ENCODE results near the gene CARD14. TPM values are rescaled to one million over a fixed set of nuclear protein-coding genes. Genes with fewer than 3 reads are reported as not detected.
"Not testable (repeated sequence)": the region's sequence is repeated elsewhere in the genome, so short reads cannot be mapped to it uniquely, and the experiment has no call there.

CARD14 gene
- total and polyA plus RNA-seq, 5 donors from 2014 or later: 0.12 to 0.48 TPM; not detected in 3

- no peaks in the 10 kb centered on the region for H3K27me3 Mint-ChIP-seq
- no peaks in the 10 kb centered on the region for H3K36me3 Mint-ChIP-seq
- DNase-seq (peak; percentile 40 to 97 (median 57)), ATAC-seq (ENCODE audit: low read depth in 2 of 2) (peak; percentile 72)
- H3K9me3 ChIP-seq (ENCODE audit: control insufficient read depth in 2 of 2, low read length in 2 of 2): no peaks in the 10 kb centered on the region
- no peaks in the 10 kb centered on the region for H3K9me3 Mint-ChIP-seq
- H3K4me3 Mint-ChIP-seq: peak overlapping the region; percentile 29 to 93 (median 68)
- H3K4me1 ChIP-seq (ENCODE audit: control insufficient read depth, insufficient read depth, low read length, poor library complexity, severe bottlenecking): peaks cover 43% of the 10 kb centered on the region
- peak overlapping the region; percentile 66 for H3K27ac ChIP-seq (ENCODE audit: insufficient read depth, low read length, poor library complexity, severe bottlenecking)
- H3K4me3 ChIP-seq (ENCODE audit: low read depth, low read length): peak overlapping the region; percentile 49
- H3K36me3 ChIP-seq (ENCODE audit: control insufficient read depth, insufficient read depth, low read length): no peaks in the 10 kb centered on the region
- peaks cover 8 to 57% (median 37%) of the 10 kb centered on the region in 4 donors for H3K4me1 Mint-ChIP-seq
- peak overlapping the region; percentile 90 to 96 (median 92) for H3K27ac Mint-ChIP-seq
- no peaks in the 10 kb centered on the region for H3K27me3 ChIP-seq (ENCODE audit: control insufficient read depth, insufficient read depth, low read length)
Measured at GRCh38 chr17:80254396-80255251, 84.8 kb downstream of the CARD14 start.

GRCh38 chr17:80256034-80256350 lies 86.2 kb downstream of the CARD14 start:
- DNase-seq (no peak), ATAC-seq (ENCODE audit: low read depth in 2 of 2) (no peak)
- Histone ChIP-seq H3K27ac (ENCODE audit: insufficient read depth, low read length, poor library complexity, severe bottlenecking) (peak overlapping the region; percentile 66), H3K4me3 (ENCODE audit: low read depth, low read length) (no peak overlapping the region), H3K4me1 (ENCODE audit: control insufficient read depth, insufficient read depth, low read length, poor library complexity, severe bottlenecking) (peaks cover 48% of the 10 kb centered on the region), H3K9me3 (ENCODE audit: control insufficient read depth in 2 of 2, low read length in 2 of 2) (no peaks in the 10 kb centered on the region), H3K27me3 (ENCODE audit: control insufficient read depth, insufficient read depth, low read length) (no peaks in the 10 kb centered on the region), H3K36me3 (ENCODE audit: control insufficient read depth, insufficient read depth, low read length) (no peaks in the 10 kb centered on the region)
- Mint-ChIP-seq H3K4me3 (peak overlapping the region in 1 of 4 donors; percentile 54), H3K4me1 (peaks cover 8 to 57% (median 39%) of the 10 kb centered on the region in 4 donors), H3K27me3 (no peaks in the 10 kb centered on the region), H3K36me3 (no peaks in the 10 kb centered on the region), H3K27ac (peak overlapping the region in 2 of 3 donors; percentile 60 to 96), H3K9me3 (no peaks in the 10 kb centered on the region)

GRCh38 chr17:80257716-80258213 lies 87.9 kb downstream of the CARD14 start:
- Mint-ChIP-seq H3K27ac (peak overlapping the region; percentile 94 to 99 (median 99)), H3K27me3 (no peaks in the 10 kb centered on the region), H3K9me3 (no peaks in the 10 kb centered on the region), H3K4me1 (peaks cover 8 to 65% (median 45%) of the 10 kb centered on the region in 4 donors), H3K4me3 (peak overlapping the region in 3 of 4 donors; percentile 43 to 92 (median 46)), H3K36me3 (peaks cover 4% of the 10 kb centered on the region)
- Histone ChIP-seq H3K4me1 (ENCODE audit: control insufficient read depth, insufficient read depth, low read length, poor library complexity, severe bottlenecking) (peaks cover 63% of the 10 kb centered on the region), H3K4me3 (ENCODE audit: low read depth, low read length) (no peak overlapping the region), H3K27me3 (ENCODE audit: control insufficient read depth, insufficient read depth, low read length) (no peaks in the 10 kb centered on the region), H3K27ac (ENCODE audit: insufficient read depth, low read length, poor library complexity, severe bottlenecking) (peak overlapping the region; percentile 94), H3K36me3 (ENCODE audit: control insufficient read depth, insufficient read depth, low read length) (no peaks in the 10 kb centered on the region), H3K9me3 (ENCODE audit: control insufficient read depth in 2 of 2, low read length in 2 of 2) (no peaks in the 10 kb centered on the region)
- ATAC-seq (ENCODE audit: low read depth in 2 of 2): no peak
- no peak for DNase-seq

DNA sequence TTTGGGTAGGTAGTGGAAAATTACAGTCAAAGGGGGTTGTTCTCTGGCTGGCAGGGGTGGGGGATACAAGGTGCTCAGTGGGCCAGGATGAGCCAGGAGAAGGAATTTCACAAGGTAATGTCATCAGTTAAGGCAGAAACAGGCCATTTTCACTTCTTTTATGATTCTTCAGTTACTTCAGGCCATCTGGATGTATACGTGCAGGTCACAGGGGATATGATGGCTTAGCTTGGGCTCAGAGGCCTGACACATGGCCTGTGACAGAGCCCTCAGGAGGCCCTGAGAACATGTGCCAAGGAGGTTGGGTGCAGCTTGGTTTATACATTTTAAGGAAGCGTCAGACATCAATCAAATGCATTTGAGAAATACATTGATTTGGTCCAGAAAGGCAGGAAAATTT lies 88.5 kb downstream of the CARD14 start:
- Mint-ChIP-seq H3K27ac (peak overlapping the region; percentile 94 to 99 (median 99)), H3K4me3 (peak overlapping the region; percentile 87 to 93 (median 90)), H3K4me1 (peaks cover 8 to 62% (median 43%) of the 10 kb centered on the region in 4 donors)
- not testable (repeated sequence) for H3K27me3 ChIP-seq (ENCODE audit: control insufficient read depth, insufficient read depth, low read length); H3K36me3 ChIP-seq (ENCODE audit: control insufficient read depth, insufficient read depth, low read length); H3K36me3 Mint-ChIP-seq; H3K9me3 Mint-ChIP-seq; H3K4me3 ChIP-seq (ENCODE audit: low read depth, low read length); H3K27me3 Mint-ChIP-seq; H3K9me3 ChIP-seq (ENCODE audit: control insufficient read depth in 2 of 2, low read length in 2 of 2); ATAC-seq (ENCODE audit: low read depth in 2 of 2); DNase-seq
- Histone ChIP-seq H3K4me1 (ENCODE audit: control insufficient read depth, insufficient read depth, low read length, poor library complexity, severe bottlenecking) (peaks cover 64% of the 10 kb centered on the region), H3K27ac (ENCODE audit: insufficient read depth, low read length, poor library complexity, severe bottlenecking) (peak overlapping the region; percentile 94)

Other genes with a start within 250 kb of the CARD14 start
- 0.72 TPM for gene TBC1D16, start 134.2 kb upstream of the CARD14 start, total RNA-seq
- under 1 TPM; 0.06 to 0.27 (median 0.12) TPM for gene TBC1D16, start 134.2 kb upstream of the CARD14 start, polyA plus RNA-seq
- gene CCDC40, start 133.4 kb upstream of the CARD14 start, total RNA-seq: 0.32 TPM
- gene CCDC40, start 133.4 kb upstream of the CARD14 start, polyA plus RNA-seq: not detected
- 22.0 TPM for gene GAA, start 68.4 kb upstream of the CARD14 start, total RNA-seq
- 10 to 100 TPM in 2 of 4 donors, 1 to 10 TPM in 2; 9.8 to 13.6 (median 10.8) TPM for gene GAA, start 68.4 kb upstream of the CARD14 start, polyA plus RNA-seq
- 117 TPM for gene EIF4A3, start 22.9 kb upstream of the CARD14 start, total RNA-seq
- 100 to 1,000 TPM in 2 of 4 donors, 10 to 100 TPM in 2; 91.7 to 122 (median 104) TPM for gene EIF4A3, start 22.9 kb upstream of the CARD14 start, polyA plus RNA-seq
- gene SGSH, start 50.3 kb downstream of the CARD14 start, total RNA-seq: 138 TPM
- gene SGSH, start 50.3 kb downstream of the CARD14 start, polyA plus RNA-seq: 10 to 100 TPM; 43.8 to 48.4 (median 46.7) TPM
- 75.9 TPM for gene SLC26A11, start 50.4 kb downstream of the CARD14 start, total RNA-seq
- gene SLC26A11, start 50.4 kb downstream of the CARD14 start, polyA plus RNA-seq: 10 to 100 TPM in 1 of 4 donors, 1 to 10 TPM in 3; 7.7 to 10.2 (median 8.1) TPM
- gene RNF213, start 90.8 kb downstream of the CARD14 start, total RNA-seq: 666 TPM
- 10 to 100 TPM; 27.6 to 33.7 (median 31.2) TPM for gene RNF213, start 90.8 kb downstream of the CARD14 start, polyA plus RNA-seq
- 13.1 TPM for gene ENDOV, start 245.1 kb downstream of the CARD14 start, total RNA-seq
- 1 to 10 TPM; 6.7 to 8.3 (median 7.5) TPM for gene ENDOV, start 245.1 kb downstream of the CARD14 start, polyA plus RNA-seq

All from CD4-positive, CD25-positive, alpha-beta regulatory T cell (primary cell).